ENCODE measurements around the gene MAP1LC3A.

DNA sequence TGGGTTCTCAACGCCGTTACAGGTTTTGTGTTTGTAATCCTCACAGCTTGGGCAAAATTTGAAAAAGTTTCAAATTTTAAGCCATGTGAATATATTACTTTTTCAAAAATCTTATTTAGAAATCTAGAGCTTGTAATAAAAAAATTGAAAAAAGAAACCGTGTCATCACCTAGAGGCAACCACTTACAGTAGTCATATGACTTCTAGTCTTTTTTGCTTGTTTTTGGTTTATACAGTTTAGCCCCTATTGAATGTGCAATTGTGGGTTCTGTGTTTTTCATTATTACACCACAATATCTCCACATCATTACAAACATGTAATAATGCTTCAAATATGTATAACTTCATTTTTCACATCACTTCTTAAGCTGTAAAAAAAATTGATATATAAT is 41.4 kb upstream of the MAP1LC3A start:
- TF ChIP-seq EZH2 (IDR thresholded peaks at IDR 0.05; ENCODE audit: insufficient read depth, poor library complexity, severe bottlenecking) = no peak
- TF ChIP-seq EZH2phosphoT487 (IDR thresholded peaks at IDR 0.05; ENCODE audit: insufficient read depth, low read depth) = no peak

All from GM23248 (cell line).